ENCODE measurements around the gene HDAC10.

DNA sequence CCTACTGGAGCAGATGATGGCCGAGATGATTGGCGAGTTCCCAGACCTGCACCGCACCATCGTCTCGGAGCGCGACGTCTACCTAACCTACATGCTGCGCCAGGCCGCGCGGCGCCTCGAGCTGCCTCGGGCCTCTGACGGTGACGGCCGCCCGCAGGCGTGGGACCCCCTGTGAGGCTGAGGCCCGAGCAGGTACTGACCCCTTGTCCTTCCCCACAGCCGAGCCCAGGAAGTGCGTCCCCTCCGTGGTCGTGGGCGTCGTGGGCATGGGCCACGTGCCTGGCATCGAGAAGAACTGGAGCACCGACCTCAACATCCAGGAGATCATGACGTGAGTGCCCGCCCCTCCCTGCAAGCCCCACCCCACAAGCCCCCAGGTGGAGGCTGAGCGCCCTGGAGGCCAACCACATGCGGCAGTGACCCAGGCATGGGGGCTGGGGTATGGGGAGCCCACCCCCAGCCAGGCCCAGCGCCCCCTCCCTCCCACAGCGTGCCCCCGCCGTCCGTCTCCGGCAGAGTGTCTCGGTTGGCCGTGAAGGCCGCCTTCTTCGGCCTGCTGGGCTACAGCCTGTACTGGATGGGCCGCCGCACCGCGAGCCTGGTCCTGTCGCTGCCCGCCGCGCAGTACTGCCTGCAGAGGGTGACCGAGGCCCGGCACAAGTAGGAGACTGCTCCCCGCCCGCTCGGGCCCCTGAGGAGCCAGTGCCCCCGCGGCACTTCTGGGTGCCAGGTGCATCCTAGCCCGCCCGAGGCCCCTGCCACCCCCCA, 53.0 kb downstream of the HDAC10 start:
- TF ChIP-seq, protein P1, sequence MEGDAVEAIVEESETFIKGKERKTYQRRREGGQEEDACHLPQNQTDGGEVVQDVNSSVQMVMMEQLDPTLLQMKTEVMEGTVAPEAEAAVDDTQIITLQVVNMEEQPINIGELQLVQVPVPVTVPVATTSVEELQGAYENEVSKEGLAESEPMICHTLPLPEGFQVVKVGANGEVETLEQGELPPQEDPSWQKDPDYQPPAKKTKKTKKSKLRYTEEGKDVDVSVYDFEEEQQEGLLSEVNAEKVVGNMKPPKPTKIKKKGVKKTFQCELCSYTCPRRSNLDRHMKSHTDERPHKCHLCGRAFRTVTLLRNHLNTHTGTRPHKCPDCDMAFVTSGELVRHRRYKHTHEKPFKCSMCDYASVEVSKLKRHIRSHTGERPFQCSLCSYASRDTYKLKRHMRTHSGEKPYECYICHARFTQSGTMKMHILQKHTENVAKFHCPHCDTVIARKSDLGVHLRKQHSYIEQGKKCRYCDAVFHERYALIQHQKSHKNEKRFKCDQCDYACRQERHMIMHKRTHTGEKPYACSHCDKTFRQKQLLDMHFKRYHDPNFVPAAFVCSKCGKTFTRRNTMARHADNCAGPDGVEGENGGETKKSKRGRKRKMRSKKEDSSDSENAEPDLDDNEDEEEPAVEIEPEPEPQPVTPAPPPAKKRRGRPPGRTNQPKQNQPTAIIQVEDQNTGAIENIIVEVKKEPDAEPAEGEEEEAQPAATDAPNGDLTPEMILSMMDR (IDR thresholded peaks at IDR 0.05; ENCODE audit: low read depth, low read length): no peak
- TF ChIP-seq, protein P2, sequence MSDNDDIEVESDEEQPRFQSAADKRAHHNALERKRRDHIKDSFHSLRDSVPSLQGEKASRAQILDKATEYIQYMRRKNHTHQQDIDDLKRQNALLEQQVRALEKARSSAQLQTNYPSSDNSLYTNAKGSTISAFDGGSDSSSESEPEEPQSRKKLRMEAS (IDR thresholded peaks at IDR 0.05; ENCODE audit: low read depth, low read length): no peak
- TF ChIP-seq POLR2A (IDR thresholded peaks at IDR 0.05; ENCODE audit: extremely low read depth, insufficient read length): no peak
